ENCODE results near the gene SHISA9. TPM values are rescaled to one million over a fixed set of nuclear protein-coding genes. Genes with fewer than 3 reads are reported as not detected.

SHISA9 gene
- total and polyA plus RNA-seq, 2 of the 4 experiments (the other 2 are of a cell fraction), result under 0.01 TPM; not detected in 1

GRCh38 chr16:13064821-13065220, 163.4 kb downstream of the SHISA9 start:
- Histone ChIP-seq H4K91ac (ENCODE audit: insufficient read depth, low read depth, low read length) (no peak overlapping the region), H4K20me1 (ENCODE audit: insufficient read depth, low read length) (no peaks in the 10 kb centered on the region), H4K5ac (ENCODE audit: low read depth, low read length) (no peak overlapping the region), H3K9me3 (ENCODE audit: control insufficient read depth, insufficient read depth, low read length) (peaks cover 34% of the 10 kb centered on the region), H3K9me1 (ENCODE audit: insufficient read depth, low read length) (no peaks in the 10 kb centered on the region), H2BK15ac (ENCODE audit: low read depth, low read length) (no peak overlapping the region), H3K27me3 (ENCODE audit: control insufficient read depth, insufficient read depth, low read length) (no peaks in the 10 kb centered on the region), H3K4me1 (ENCODE audit: control insufficient read depth, insufficient read depth, low read length) (no peaks in the 10 kb centered on the region), H3K4me3 (ENCODE audit: insufficient read depth, low read depth, low read length) (no peak overlapping the region), H3K23ac (ENCODE audit: low read depth, low read length) (no peak overlapping the region), H2BK120ac (ENCODE audit: low read depth, low read length) (no peak overlapping the region), H3K79me1 (ENCODE audit: low read depth in 1 of 2, low read length in 2 of 2) (no peaks in the 10 kb centered on the region), H3K18ac (ENCODE audit: low read depth, low read length) (no peak overlapping the region), H3K56ac (ENCODE audit: extremely low read depth, insufficient read depth, low read length) (no peak overlapping the region), H4K8ac (ENCODE audit: low read depth in 2 of 2, low read length in 2 of 2) (no peak overlapping the region), H2BK5ac (ENCODE audit: low read depth, low read length, poor library complexity, severe bottlenecking) (no peak overlapping the region), H3K4me2 (ENCODE audit: low read depth, low read length) (no peak overlapping the region), H2AK5ac (ENCODE audit: low read depth, low read length) (no peak overlapping the region), H3K4ac (ENCODE audit: low read depth, low read length) (no peak overlapping the region), H2AFZ (replicated peaks; ENCODE audit: low read length, poor library complexity) (no peak overlapping the region), H2BK20ac (ENCODE audit: low read depth, low read length) (no peak overlapping the region), H3K9ac (ENCODE audit: low read depth, low read length) (no peak overlapping the region), H3K14ac (replicated peaks; ENCODE audit: low read depth, low read length) (no peak overlapping the region), H2AK9ac (replicated peaks; ENCODE audit: low read depth, low read length, poor library complexity) (no peak overlapping the region), H3K27ac (ENCODE audit: insufficient read depth, low read length) (no peak overlapping the region), H3K36me3 (ENCODE audit: control insufficient read depth, insufficient read depth, low read length) (no peaks in the 10 kb centered on the region)
- ChIA-PET CTCF (no interaction called here), POLR2A (ENCODE audit: unreplicated experiment) (no interaction called here)
- dilution Hi-C loops (cut with HindIII; ENCODE audit: low sequenced_read_pairs, unreplicated experiment) (no loop called here), in situ Hi-C loops (cut with MboI; ENCODE audit: low sequenced_read_pairs) (no loop called here), intact Hi-C loops (cut with micrococcal nuclease) (no loop called here)
- 0% methylated on average over 1 of the region's 1 CpG; no CpG with 5 or more reads in 1 of the 2 experiments for WGBS, 2 experiments (ENCODE audit: extremely low coverage in 2 of 2, insufficient read length in 1 of 2)
- ATAC-seq (ENCODE audit: low read depth) (no peak), DNase-seq (no peak)
- TF ChIP-seq MAFK (IDR thresholded peaks at IDR 0.05; ENCODE audit: low read depth, low read length) (no peak), FOS (IDR thresholded peaks at IDR 0.05; ENCODE audit: low read depth, low read length) (no peak), RAD21 (IDR thresholded peaks at IDR 0.05; ENCODE audit: low read length) (no peak), SMC3 (IDR thresholded peaks at IDR 0.05; ENCODE audit: low read depth, low read length) (no peak)
- TF ChIP-seq, protein P1, sequence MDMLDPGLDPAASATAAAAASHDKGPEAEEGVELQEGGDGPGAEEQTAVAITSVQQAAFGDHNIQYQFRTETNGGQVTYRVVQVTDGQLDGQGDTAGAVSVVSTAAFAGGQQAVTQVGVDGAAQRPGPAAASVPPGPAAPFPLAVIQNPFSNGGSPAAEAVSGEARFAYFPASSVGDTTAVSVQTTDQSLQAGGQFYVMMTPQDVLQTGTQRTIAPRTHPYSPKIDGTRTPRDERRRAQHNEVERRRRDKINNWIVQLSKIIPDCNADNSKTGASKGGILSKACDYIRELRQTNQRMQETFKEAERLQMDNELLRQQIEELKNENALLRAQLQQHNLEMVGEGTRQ (IDR thresholded peaks at IDR 0.05; ENCODE audit: low read depth, low read length), result no peak
- no TSS peak for BruUV-seq (replicated peaks)
